ENCODE data around the gene UQCC2. TPM values are rescaled to one million over a fixed set of nuclear protein-coding genes. Genes with fewer than 3 reads are reported as not detected.

The UQCC2 gene
- total RNA-seq, 4 donors from 2014 or later: 21.1 to 74.7 (median 32.7) TPM

DNA sequence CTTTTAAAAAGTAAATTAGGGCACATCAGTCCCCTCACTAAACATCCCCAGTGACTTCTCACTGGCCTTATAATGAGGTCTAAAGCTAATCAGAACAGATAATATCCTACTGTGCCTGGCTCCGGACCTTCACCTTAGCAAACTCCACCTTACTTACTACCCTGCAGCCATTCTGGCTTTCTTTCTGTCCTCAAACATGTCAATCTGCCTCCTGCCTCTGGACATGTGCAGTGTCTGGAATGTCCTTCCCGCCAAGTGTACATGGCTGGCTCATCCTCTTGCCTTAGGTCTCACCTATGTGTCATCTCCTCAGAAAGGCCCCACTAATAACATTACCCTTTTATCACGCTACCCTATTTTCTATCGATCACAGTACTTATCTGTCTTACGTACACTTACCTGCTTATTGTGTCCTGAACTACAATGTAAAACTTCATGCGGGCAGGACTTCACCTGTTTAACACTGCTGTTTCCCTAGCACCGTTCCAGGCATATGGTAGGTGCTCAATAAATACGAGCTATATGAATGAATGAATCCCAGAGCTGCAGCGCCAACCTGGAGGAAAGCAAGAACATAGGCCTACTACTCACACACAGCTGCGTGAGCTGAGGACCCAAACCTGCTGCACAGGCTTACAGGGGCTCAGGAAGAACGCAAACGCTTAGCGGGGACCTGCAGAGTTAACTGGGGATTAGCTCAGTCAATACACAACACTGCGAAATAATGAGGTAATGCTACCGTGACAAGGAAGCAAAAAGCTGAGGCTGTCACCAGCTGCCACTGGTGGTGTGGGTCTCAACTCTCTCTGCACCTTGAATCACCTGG, 991 bp downstream of the UQCC2 start:
- DNase-seq: no peak
- WGBS, 2 donors: 78 to 80% methylated on average over 15 of the region's 15 CpGs
- Histone ChIP-seq H3K4me3 (replicated peaks in 1 of 3) (peak overlapping the region in 2 of 3 donors; percentile 40 to 86), H3K27ac (no peak overlapping the region), H3K36me3 (no peaks in the 10 kb centered on the region), H3K27me3 (no peaks in the 10 kb centered on the region), H3K4me1 (peaks cover 13 to 20% of the 10 kb centered on the region in 2 donors), H3K9me3 (no peaks in the 10 kb centered on the region)
- intact Hi-C loops (cut with DNase I): no loop called here
- TF ChIP-seq POLR2A (IDR thresholded peaks at IDR 0.05) (no peak), CTCF (IDR thresholded peaks at IDR 0.05) (no peak)

- Histone ChIP-seq H3K4me3 (replicated peaks in 1 of 3) (no peak overlapping the region), H3K27me3 (no peaks in the 10 kb centered on the region), H3K36me3 (no peaks in the 10 kb centered on the region), H3K27ac (no peak overlapping the region), H3K4me1 (peaks cover 13 to 20% of the 10 kb centered on the region in 2 donors), H3K9me3 (no peaks in the 10 kb centered on the region)
- WGBS, 2 donors: 88 to 92% methylated on average over 10 of the region's 10 CpGs
- intact Hi-C loops (cut with DNase I): no loop called here
- TF ChIP-seq POLR2A (IDR thresholded peaks at IDR 0.05) (no peak), CTCF (IDR thresholded peaks at IDR 0.05) (no peak)
- no peak for DNase-seq
Measured at GRCh38 chr6:33709605-33710295, 1.8 kb downstream of the UQCC2 start.

DNA sequence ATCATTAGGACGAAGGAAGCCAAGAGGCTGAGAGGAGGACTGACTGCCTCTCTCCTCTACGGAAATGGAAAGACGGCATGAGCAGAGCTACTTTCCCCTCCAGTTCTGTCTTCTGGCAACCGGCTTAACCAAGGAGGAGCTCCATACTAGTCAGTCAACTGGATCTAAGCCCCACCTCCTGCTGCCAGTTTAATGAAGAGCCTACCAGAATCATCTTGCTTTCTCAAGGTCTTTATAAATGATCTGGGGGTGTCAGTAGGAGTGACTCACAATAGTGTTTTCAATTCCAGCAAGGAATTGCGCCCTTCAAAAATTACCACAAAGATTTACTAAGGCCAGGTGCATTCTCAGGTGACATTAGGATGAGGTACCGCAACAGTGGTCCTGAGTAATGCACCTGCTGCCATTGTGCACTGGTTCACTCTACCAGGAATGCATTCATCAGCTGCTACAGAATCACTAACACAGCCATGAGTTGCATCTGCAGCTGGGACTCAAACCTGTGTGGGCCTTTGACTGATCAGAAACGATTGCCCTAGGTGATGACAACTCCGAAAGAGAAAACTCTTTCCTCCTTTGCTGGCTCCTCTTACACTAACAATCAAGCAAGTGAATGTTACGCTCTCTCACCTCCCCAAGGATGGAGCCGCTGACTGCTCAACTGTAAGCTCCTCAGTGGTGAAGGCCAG, 2.8 kb downstream of the UQCC2 start:
- DNase-seq: no peak
- TF ChIP-seq CTCF (IDR thresholded peaks at IDR 0.05) (no peak), POLR2A (IDR thresholded peaks at IDR 0.05) (no peak)
- WGBS, 2 donors: 76 to 78% methylated on average over 10 of the region's 10 CpGs
- Histone ChIP-seq H3K27me3 (no peaks in the 10 kb centered on the region), H3K9me3 (no peaks in the 10 kb centered on the region), H3K36me3 (no peaks in the 10 kb centered on the region), H3K27ac (no peak overlapping the region), H3K4me1 (peaks cover 13 to 20% of the 10 kb centered on the region in 2 donors), H3K4me3 (replicated peaks in 1 of 3) (no peak overlapping the region)
- intact Hi-C loops (cut with DNase I): no loop called here

GRCh38 chr6:33707771-33708170, 3.7 kb downstream of the UQCC2 start:
- TF ChIP-seq CTCF (IDR thresholded peaks at IDR 0.05) (no peak), POLR2A (IDR thresholded peaks at IDR 0.05) (no peak)
- H3K4me3 ChIP-seq (replicated peaks in 1 of 3): no peak overlapping the region
- no peaks in the 10 kb centered on the region for H3K9me3 ChIP-seq
- H3K36me3 ChIP-seq: no peaks in the 10 kb centered on the region
- intact Hi-C loops (cut with DNase I): no loop called here
- H3K4me1 ChIP-seq: peaks cover 13 to 20% of the 10 kb centered on the region in 2 donors
- 95 to 96% methylated on average over 5 of the region's 5 CpGs for WGBS, 2 donors
- no peak overlapping the region for H3K27ac ChIP-seq
- DNase-seq: no peak
- H3K27me3 ChIP-seq: no peaks in the 10 kb centered on the region
